Measurements from ENCODE around the gene DHDDS.

- TF ChIP-seq, protein P1, sequence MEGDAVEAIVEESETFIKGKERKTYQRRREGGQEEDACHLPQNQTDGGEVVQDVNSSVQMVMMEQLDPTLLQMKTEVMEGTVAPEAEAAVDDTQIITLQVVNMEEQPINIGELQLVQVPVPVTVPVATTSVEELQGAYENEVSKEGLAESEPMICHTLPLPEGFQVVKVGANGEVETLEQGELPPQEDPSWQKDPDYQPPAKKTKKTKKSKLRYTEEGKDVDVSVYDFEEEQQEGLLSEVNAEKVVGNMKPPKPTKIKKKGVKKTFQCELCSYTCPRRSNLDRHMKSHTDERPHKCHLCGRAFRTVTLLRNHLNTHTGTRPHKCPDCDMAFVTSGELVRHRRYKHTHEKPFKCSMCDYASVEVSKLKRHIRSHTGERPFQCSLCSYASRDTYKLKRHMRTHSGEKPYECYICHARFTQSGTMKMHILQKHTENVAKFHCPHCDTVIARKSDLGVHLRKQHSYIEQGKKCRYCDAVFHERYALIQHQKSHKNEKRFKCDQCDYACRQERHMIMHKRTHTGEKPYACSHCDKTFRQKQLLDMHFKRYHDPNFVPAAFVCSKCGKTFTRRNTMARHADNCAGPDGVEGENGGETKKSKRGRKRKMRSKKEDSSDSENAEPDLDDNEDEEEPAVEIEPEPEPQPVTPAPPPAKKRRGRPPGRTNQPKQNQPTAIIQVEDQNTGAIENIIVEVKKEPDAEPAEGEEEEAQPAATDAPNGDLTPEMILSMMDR (IDR thresholded peaks at IDR 0.05), result no peak
- TF ChIP-seq POLR2A (IDR thresholded peaks at IDR 0.05), result no peak
These were observed 27.5 kb downstream of the DHDDS start for GRCh38 chr1:26459573-26460031.
